ENCODE data around the gene RAPGEF4. TPM values are rescaled to one million over a fixed set of nuclear protein-coding genes. Genes with fewer than 3 reads are reported as not detected.

Gene RAPGEF4
- polyA plus RNA-seq, 1 experiment, result 0.60 TPM

DNA sequence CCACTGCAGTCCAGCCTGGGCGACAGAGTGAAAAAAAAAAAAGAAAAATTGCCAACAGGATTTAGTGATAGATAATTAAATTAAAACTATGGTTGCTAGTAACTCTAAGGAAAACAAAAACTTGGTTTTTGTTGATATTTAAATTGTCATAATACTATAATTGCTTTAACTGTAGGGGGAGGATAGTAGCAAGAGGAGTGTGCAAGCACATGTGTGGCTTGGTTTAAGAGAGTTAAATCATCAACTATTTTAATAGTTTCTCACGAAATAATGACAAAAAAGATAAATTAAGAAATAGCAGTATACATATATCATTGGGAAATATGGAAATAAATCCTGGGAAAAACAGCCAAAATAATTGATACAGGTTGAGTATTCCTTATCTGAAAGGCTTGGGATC is 27.4 kb upstream of the RAPGEF4 start:
- POLR2A ChIA-PET, result no interaction called here
- no peak for DNase-seq (ENCODE audit: low read depth)
- TF ChIP-seq CTCF (IDR thresholded peaks at IDR 0.05; ENCODE audit: insufficient read depth, low read depth, low read length), result no peak
- Histone ChIP-seq H3K36me3 (ENCODE audit: control insufficient read depth, insufficient read depth, low read length) (no peaks in the 10 kb centered on the region), H3K27me3 (ENCODE audit: control insufficient read depth, insufficient read depth, low read length) (no peaks in the 10 kb centered on the region), H3K4me3 (ENCODE audit: low read depth, low read length) (no peak overlapping the region)
- CTCF ChIA-PET, result no interaction called here

DNA sequence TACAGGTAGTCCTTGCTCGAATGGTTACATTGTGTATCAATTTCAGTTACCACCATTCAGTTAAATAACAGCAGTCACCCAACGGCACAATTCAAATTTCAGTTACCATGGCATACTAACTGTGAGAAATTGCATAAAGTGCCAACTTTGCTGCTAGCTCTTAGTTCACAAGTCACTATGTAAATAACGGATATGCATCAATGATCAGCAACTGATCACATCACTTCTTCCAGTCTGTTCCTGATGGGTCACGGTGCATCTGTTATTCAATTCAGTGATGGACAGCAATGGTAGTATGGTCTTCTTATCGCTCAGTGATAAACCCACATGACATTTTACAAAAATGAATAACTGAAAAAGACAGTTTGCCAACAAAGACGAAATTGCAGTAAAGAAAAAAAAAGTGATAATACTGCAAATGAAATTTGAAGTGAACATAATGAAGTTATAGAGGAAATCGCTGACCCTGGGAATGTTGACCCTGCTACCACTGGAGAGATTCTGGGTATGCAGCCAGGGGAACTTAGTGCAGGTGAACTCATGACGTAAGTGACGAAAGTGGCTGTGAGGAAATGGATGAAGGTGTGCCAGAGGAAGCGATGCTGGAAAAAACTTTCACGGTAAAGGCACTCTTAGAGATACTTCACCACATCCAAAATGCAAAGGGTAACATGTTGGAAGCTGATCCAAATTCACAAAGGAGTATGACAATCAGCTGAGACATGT is 25.9 kb upstream of the RAPGEF4 start:
- POLR2A ChIA-PET, result no interaction called here
- CTCF ChIA-PET, result interaction anchor here (1.0 to 1.3 kb wide), 5 partner anchors 16 to 116 kb away, joined by 3 to 9 read pairs (median 3); no protein-coding TSS in a partner anchor
- Histone ChIP-seq H3K36me3 (ENCODE audit: control insufficient read depth, insufficient read depth, low read length) (no peaks in the 10 kb centered on the region), H3K4me3 (ENCODE audit: low read depth, low read length) (no peak overlapping the region), H3K27me3 (ENCODE audit: control insufficient read depth, insufficient read depth, low read length) (no peaks in the 10 kb centered on the region)
- DNase-seq (ENCODE audit: low read depth), result no peak
- no peak for TF ChIP-seq CTCF (IDR thresholded peaks at IDR 0.05; ENCODE audit: insufficient read depth, low read depth, low read length)

DNA sequence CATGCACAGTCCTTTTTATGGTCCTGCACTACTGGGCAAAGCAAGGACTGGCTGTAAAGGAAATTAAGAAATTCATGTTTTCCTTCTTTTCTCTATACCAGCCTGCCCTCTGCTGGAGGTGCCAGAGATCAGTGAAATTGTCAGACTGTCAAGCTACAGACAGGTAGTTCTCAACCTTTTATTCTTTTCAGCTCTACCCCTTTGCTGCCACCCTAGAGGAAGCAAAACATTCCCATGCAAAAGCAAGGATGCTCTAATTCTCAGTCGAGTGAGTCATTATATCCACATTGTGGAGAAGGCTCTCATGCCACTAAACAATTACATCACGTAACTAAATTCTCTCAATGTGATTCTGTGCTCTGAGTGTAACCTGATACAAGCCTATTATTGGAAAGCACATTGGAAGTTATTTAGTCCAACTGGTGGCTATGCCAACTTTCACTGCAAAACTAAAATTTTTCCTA is 25.0 kb upstream of the RAPGEF4 start:
- Histone ChIP-seq H3K27me3 (ENCODE audit: control insufficient read depth, insufficient read depth, low read length) (no peaks in the 10 kb centered on the region), H3K4me3 (ENCODE audit: low read depth, low read length) (no peak overlapping the region), H3K36me3 (ENCODE audit: control insufficient read depth, insufficient read depth, low read length) (no peaks in the 10 kb centered on the region)
- peak; percentile 79 for DNase-seq (ENCODE audit: low read depth)
- ChIA-PET POLR2A (no interaction called here), CTCF (interaction anchor here (0.6 to 1.3 kb wide), 8 partner anchors 9 to 117 kb away, joined by 3 to 9 read pairs (median 4); no protein-coding TSS in a partner anchor)
- peak; percentile 51 for TF ChIP-seq CTCF (IDR thresholded peaks at IDR 0.05; ENCODE audit: insufficient read depth, low read depth, low read length)

- no peak for DNase-seq (ENCODE audit: low read depth)
- Histone ChIP-seq H3K4me3 (ENCODE audit: low read depth, low read length) (no peak overlapping the region), H3K36me3 (ENCODE audit: control insufficient read depth, insufficient read depth, low read length) (no peaks in the 10 kb centered on the region), H3K27me3 (ENCODE audit: control insufficient read depth, insufficient read depth, low read length) (no peaks in the 10 kb centered on the region)
- ChIA-PET CTCF (interaction anchor here (0.5 to 1.3 kb wide), 9 partner anchors 8 to 242 kb away, joined by 3 to 9 read pairs (median 4); no protein-coding TSS in a partner anchor), POLR2A (no interaction called here)
- no peak for TF ChIP-seq CTCF (IDR thresholded peaks at IDR 0.05; ENCODE audit: insufficient read depth, low read depth, low read length)
Measured at GRCh38 chr2:172711110-172711509, 24.5 kb upstream of the RAPGEF4 start.

DNA sequence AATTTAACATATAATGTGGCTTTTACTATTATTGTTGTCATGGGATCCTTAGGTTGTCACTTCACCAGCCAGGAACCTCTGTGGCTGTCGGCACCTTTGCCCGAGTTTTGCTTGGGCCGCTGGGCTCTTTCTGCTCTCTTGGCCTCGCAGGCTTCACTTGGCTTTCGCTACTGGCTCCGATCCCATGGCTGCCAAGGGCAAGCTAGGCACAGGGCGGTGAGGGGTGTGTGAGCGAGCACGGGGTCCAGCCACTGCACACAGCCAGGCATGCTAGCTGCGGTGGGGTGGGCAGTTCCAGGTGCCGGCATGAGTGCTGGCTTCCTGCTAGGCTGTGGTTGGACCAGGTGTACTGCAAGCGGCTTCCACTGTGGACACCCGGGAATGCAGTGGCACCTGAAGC is 23.4 kb upstream of the RAPGEF4 start:
- POLR2A ChIA-PET, result no interaction called here
- no peak overlapping the region for H3K4me3 ChIP-seq (ENCODE audit: low read depth, low read length)
- no peaks in the 10 kb centered on the region for H3K27me3 ChIP-seq (ENCODE audit: control insufficient read depth, insufficient read depth, low read length)
- no peak for TF ChIP-seq CTCF (IDR thresholded peaks at IDR 0.05; ENCODE audit: insufficient read depth, low read depth, low read length)
- no peaks in the 10 kb centered on the region for H3K36me3 ChIP-seq (ENCODE audit: control insufficient read depth, insufficient read depth, low read length)
- DNase-seq (ENCODE audit: low read depth), result no peak
- CTCF ChIA-PET, result interaction anchor here (1.0 to 1.4 kb wide), 2 partner anchors 10 to 118 kb away, joined by 3 to 4 read pairs; no protein-coding TSS in a partner anchor
